ENCODE data around the gene DROSHA.

The DROSHA gene

DNA sequence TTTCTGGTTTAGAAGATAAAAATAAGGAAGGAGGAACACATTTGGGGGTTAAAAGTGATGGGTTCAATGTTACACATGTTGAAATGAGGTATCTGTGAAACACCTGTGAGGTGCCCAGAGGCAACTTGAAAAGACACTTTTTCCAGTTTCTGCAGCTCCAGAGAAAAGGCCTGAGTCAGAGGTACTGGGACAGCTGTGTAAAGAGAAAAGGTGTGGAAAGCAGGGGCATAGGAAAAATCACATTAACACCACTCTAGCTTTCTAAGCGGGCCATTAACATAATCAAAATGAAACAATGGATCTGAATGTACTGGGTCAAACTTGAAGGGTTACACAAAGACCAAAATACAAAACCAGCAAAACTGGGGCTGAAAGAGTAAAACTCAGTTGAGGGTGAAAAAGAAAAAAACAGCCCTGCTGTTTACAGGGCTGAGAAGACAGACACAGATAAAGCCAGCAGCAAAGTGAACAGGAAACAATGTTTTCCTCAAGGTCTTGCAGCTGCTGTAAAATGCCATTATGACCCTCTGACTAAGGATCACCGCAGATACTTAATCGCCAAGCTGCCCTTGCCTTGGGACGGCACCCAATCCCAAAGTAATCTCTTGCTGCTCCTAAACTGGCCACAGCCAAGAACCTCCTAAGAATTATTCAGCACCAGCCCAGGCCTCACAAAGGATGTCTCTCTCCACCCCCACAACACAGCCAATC is 104.7 kb downstream of the DROSHA start:
- no peak overlapping the region for H3K4me3 ChIP-seq (ENCODE audit: low read depth, low read length)

DNA sequence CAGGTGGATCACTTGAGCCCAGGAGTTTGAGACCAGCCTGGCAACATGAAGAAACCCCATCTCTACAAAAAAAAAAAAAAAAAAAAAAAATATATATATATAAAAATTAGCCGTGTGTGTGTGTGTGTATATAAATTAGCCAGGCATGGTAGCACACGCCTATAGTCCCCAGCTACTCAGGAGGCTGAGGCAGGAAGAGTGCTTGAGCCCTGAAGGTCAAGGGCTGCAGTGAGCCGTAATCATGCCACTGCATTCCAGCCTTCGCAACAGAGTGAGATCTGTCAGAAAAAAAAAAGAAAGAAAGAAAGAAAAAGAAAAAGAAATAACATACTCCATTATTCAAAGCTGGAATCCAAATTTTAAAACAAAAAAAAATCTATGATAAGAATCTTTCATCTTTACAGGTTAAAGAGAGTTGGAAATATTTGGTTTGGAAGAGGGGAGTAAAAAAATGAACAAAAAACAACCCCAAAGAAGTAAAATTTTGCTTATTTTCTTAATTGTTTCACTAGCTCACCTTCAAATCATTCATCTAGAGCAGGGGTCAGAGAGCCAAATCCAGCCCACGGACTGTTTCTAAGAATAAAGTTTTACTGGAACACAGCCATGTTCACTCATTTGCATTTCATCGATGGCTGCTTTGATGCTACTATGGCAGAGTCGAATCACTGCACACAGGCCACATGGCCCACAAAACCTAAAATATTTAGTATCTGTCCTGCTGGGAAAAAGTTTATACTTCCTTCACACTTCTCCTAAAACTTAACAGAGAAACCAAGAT is 109.9 kb downstream of the DROSHA start:
- no peak overlapping the region for H3K4me3 ChIP-seq (ENCODE audit: low read depth, low read length)
- TF ChIP-seq, protein P1, sequence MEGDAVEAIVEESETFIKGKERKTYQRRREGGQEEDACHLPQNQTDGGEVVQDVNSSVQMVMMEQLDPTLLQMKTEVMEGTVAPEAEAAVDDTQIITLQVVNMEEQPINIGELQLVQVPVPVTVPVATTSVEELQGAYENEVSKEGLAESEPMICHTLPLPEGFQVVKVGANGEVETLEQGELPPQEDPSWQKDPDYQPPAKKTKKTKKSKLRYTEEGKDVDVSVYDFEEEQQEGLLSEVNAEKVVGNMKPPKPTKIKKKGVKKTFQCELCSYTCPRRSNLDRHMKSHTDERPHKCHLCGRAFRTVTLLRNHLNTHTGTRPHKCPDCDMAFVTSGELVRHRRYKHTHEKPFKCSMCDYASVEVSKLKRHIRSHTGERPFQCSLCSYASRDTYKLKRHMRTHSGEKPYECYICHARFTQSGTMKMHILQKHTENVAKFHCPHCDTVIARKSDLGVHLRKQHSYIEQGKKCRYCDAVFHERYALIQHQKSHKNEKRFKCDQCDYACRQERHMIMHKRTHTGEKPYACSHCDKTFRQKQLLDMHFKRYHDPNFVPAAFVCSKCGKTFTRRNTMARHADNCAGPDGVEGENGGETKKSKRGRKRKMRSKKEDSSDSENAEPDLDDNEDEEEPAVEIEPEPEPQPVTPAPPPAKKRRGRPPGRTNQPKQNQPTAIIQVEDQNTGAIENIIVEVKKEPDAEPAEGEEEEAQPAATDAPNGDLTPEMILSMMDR (IDR thresholded peaks at IDR 0.05; ENCODE audit: borderline replicate concordance, insufficient read depth, low read depth, low read length) = no peak

More for the DNA sequence above, 104.7 kb downstream of the DROSHA start:
- TF ChIP-seq, protein P1 (IDR thresholded peaks at IDR 0.05; ENCODE audit: borderline replicate concordance, insufficient read depth, low read depth, low read length) = no peak

DNA sequence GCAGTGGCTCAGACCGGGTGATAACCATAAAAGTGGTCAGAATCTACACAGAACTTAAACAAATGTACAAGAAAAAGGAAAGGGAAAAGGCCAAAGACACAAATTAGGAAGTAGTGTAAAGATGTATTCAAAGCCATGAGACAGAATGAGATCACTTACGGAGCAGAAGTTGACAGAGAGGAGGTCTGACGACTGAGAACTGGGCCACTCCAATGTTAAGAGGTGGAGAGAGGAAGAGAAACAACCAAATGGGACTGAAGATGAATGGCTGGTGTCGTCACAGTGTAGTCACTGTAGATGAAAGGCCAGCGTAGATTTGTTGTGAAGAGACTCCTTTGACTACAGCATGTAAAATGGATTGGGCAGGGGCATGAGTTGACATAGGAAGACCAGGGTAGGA is 114.4 kb downstream of the DROSHA start:
- TF ChIP-seq, protein P1 (IDR thresholded peaks at IDR 0.05; ENCODE audit: borderline replicate concordance, insufficient read depth, low read depth, low read length) = no peak
- no peak overlapping the region for H3K4me3 ChIP-seq (ENCODE audit: low read depth, low read length)

DNA sequence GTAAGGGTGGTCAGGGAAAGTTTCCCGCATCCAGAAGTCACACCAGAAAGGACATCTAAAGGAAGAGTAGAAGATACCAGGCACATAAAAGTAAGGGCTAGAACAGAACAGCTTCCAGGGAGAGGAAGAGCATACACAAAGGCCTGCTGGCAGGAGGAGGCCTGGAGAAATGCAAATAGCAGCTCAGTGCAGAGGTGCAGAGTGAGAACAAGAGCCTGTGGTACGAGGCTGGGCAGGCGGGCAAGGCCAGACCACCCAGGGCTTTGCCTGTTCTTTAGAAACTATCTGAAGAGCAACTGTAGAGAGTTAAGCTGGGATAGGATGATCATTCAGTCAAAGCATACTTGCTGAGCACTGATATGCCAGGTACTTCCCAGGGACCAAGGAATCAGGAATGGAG is 115.3 kb downstream of the DROSHA start:
- TF ChIP-seq, protein P1 (IDR thresholded peaks at IDR 0.05; ENCODE audit: borderline replicate concordance, insufficient read depth, low read depth, low read length) = no peak
- H3K4me3 ChIP-seq (ENCODE audit: low read depth, low read length) = no peak overlapping the region

GRCh38 chr5:31415960-31416359 is 115.9 kb downstream of the DROSHA start:
- H3K4me3 ChIP-seq (ENCODE audit: low read depth, low read length) = no peak overlapping the region
- TF ChIP-seq, protein P1 (IDR thresholded peaks at IDR 0.05; ENCODE audit: borderline replicate concordance, insufficient read depth, low read depth, low read length) = no peak

DNA sequence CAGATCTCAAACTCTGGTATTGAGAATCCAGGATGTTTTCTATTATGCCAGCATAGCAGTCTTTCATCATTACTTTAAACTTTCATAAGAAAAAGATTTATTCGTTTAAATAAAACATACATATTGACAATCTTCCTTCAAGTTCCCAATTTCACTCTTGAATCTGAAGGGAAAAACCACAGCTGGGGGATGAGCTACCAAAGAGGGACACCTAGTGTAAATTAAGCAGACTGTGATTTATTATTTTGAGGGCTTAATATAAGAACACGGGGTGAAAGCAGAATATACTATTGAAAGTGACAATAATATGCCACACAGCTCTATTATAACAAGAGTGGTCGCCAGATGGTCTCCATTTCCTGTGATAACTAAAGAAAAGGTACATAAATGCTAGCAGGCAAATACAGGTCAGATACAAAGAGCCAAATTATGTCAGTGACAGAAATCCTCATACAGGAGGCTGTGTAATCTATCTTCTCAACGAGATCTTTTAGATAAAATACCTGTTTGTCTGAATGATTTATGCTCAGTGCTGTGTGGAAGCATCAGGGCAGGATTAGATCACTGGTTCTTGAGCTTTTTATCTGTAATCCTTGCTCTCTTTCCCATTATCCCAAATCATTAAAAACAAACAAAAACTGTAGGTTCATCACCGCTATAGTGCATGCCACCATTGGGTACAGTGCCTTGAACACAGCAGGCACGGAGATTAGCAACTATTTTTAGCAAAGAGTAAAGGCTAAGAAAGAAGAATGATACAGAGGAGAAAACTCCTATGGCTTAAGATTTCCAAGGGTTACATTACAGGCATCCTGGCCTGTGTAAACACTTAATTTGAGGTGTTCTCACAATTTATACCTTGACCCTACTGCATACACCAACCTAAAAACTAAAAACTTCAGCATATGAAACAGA is 116.6 kb downstream of the DROSHA start:
- H3K4me3 ChIP-seq (ENCODE audit: low read depth, low read length) = no peak overlapping the region
- TF ChIP-seq, protein P1 (IDR thresholded peaks at IDR 0.05; ENCODE audit: borderline replicate concordance, insufficient read depth, low read depth, low read length) = no peak

Measured in GM12875 (cell line).